ENCODE results near the gene VWA3A. TPM values are rescaled to one million over a fixed set of nuclear protein-coding genes. Genes with fewer than 3 reads are reported as not detected.
"Not testable (repeated sequence)": the region's sequence is repeated elsewhere in the genome, so short reads cannot be mapped to it uniquely, and the experiment has no call there.

Gene VWA3A
- total RNA-seq, 2 experiments from 2014 or later = 0.18 TPM; not detected in 1

DNA sequence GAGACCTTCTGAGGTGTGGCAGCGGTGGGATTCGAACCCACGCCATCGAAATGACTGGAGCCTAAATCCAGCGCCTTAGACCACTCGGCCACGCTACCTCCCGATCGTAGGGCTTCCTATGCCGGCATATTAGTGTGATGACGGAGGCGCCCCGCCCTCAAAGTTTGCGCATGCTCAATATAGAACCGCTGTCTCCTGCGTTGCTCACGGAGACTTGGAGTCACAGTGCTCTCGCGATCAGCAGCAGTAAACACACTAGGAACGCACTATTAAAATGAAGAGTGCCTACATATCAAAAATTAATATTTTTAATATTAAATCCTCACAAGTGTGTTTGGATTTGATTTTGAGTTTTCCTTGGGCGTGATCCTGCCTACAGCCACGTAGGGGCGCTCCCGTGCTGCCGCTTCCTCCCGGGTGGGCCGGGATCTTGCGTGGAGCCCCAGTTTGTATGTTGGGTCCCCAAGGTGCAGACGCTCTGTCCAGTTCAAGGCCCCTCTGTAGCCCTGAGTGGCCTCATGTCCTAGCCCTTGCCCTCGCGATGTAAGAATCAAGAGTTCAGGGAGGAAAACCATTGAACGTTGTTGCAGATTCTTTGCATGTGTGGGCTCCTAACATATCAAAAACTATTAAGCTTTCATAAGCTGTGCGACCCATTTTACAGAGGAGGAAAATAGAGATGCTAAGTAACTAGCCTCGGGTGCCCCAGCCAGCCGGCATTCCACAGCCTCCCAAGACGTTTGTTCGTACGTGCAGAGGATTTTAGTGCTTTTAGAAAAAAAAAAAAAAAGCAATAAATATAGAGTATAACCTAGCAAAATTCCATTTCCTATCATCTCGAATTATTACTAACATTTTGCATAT, 103.6 kb downstream of the VWA3A start:
- ChIA-PET POLR2A (no interaction called here), CTCF (interaction anchor here (0.6 to 22.2 kb wide), 20 partner anchors 8 to 492 kb away, joined by 3 to 355 read pairs (median 4); partner anchors contain the start of genes EEF2K and POLR3E)
- H3K27me3 Mint-ChIP-seq (ENCODE audit: low read depth) = no peaks in the 10 kb centered on the region
- peaks cover 6% of the 10 kb centered on the region for H3K36me3 Mint-ChIP-seq (ENCODE audit: low read depth)
- no peaks in the 10 kb centered on the region for H3K9me3 Mint-ChIP-seq (ENCODE audit: insufficient read depth)
- peak; percentile 35 for ATAC-seq
- peak; percentile 94 for DNase-seq
- peak overlapping the region; percentile 93 for H3K27ac Mint-ChIP-seq
- H3K4me3 Mint-ChIP-seq = peak overlapping the region; percentile 82
- H3K4me1 Mint-ChIP-seq (ENCODE audit: low read depth) = peaks cover 55% of the 10 kb centered on the region

- CTCF ChIA-PET = interaction anchor here (0.6 to 22.2 kb wide), 18 partner anchors 8 to 493 kb away, joined by 3 to 355 read pairs (median 3); partner anchors contain the start of gene POLR3E
- peak overlapping the region; percentile 82 for H3K4me3 Mint-ChIP-seq
- DNase-seq; H3K9me3 Mint-ChIP-seq (ENCODE audit: insufficient read depth); ATAC-seq; H3K36me3 Mint-ChIP-seq (ENCODE audit: low read depth); H3K27ac Mint-ChIP-seq; POLR2A ChIA-PET; H3K27me3 Mint-ChIP-seq (ENCODE audit: low read depth): not testable (repeated sequence)
- H3K4me1 Mint-ChIP-seq (ENCODE audit: low read depth) = peaks cover 55% of the 10 kb centered on the region
These were observed 104.3 kb downstream of the VWA3A start for GRCh38 chr16:22196559-22197168.

DNA sequence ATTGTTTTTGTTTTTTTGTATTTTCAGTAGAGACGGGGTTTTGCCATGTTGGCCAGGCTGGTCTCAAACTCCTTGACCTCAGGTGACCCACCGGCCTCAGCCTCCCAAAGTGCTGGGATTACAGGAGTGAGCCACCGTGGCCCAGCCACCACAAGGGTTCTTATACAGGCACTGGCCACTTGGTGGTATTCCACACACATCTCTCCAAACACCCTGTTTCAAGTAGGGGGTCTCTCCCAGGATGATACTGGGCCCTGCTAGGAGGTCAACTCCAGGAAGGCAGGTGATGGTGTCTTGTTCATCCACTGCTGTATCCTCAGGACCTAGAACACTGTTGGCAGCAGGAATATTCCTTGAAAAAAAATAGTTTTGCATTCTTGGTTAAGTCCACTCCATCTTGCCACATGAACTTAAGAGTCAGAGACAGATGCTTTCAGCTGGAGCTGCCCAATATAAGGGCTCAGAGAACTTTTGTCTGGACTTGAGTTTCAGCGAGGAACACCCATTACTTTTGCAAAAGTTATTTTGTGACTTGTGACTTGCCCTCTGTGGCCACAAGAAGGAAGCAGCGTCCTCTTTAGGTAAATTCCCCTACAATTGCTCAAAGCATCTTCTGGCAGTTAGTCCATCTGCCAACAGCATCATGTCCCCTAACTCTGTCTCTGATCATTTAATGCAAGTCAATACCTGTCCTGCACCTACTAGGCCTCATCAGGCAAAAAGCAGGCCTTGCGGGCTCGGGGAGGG, 106.4 kb downstream of the VWA3A start:
- DNase-seq (no peak), ATAC-seq (no peak)
- H3K9me3 Mint-ChIP-seq (ENCODE audit: insufficient read depth) = no peaks in the 10 kb centered on the region
- H3K27ac Mint-ChIP-seq = no peak overlapping the region
- ChIA-PET POLR2A (no interaction called here), CTCF (interaction anchor here (1.1 to 22.2 kb wide), 3 partner anchors 10 to 100 kb away, joined by 3 to 355 read pairs (median 8); partner anchors contain the start of gene POLR3E)
- peaks cover 35% of the 10 kb centered on the region for H3K4me1 Mint-ChIP-seq (ENCODE audit: low read depth)
- no peak overlapping the region for H3K4me3 Mint-ChIP-seq
- no peaks in the 10 kb centered on the region for H3K27me3 Mint-ChIP-seq (ENCODE audit: low read depth)
- H3K36me3 Mint-ChIP-seq (ENCODE audit: low read depth) = peaks cover 6% of the 10 kb centered on the region

DNA sequence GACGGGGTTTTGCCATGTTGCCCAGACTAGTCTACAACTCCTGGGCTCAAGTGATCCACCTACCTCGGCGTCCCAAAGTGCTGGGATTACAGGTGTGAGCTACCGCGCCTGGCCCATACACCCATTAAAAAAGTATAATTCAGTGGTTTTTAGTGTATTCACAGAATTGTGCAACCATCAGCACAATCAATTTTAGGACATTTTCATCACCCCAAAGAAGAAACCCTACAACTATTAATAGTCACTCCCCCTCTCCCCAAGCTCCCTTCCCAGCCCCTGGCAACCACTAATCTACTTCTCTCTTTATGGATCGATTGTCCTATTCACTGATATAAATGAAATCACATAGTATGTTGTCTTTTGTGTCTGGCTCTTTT, 109.9 kb downstream of the VWA3A start:
- no peaks in the 10 kb centered on the region for H3K36me3 Mint-ChIP-seq (ENCODE audit: low read depth)
- ChIA-PET CTCF (interaction anchor here (1.7 to 22.2 kb wide), 5 partner anchors 10 to 97 kb away, joined by 3 to 355 read pairs (median 4); partner anchors contain the start of gene POLR3E), POLR2A (interaction anchor here (1.6 kb wide), 1 partner anchor 10 kb away, joined by 6 read pairs; no protein-coding TSS in a partner anchor)
- DNase-seq (no peak), ATAC-seq (no peak)
- no peaks in the 10 kb centered on the region for H3K27me3 Mint-ChIP-seq (ENCODE audit: low read depth)
- H3K4me1 Mint-ChIP-seq (ENCODE audit: low read depth) = peaks cover 28% of the 10 kb centered on the region
- no peak overlapping the region for H3K4me3 Mint-ChIP-seq
- H3K9me3 Mint-ChIP-seq (ENCODE audit: insufficient read depth) = no peaks in the 10 kb centered on the region
- H3K27ac Mint-ChIP-seq = no peak overlapping the region

DNA sequence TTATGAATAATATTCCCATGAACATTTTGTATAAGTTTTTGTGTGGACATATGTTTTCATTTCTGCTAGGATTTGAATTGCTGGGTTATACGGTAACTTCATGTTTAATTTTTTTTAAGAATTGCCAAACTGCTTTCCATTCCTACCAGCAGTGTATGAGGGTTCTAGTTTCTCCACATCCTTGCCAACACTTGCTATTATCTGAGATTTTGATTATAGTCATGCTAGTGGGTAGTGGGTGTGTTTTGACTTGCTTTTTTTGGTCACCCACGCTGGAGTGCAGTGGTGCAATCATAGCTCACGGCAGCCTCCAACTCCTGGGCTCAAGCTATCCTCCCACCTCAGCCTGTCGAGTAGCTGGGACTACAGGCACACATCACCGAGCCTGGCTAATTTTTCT, 110.8 kb downstream of the VWA3A start:
- H3K27ac Mint-ChIP-seq = no peak overlapping the region
- H3K9me3 Mint-ChIP-seq (ENCODE audit: insufficient read depth) = no peaks in the 10 kb centered on the region
- H3K4me1 Mint-ChIP-seq (ENCODE audit: low read depth) = peaks cover 34% of the 10 kb centered on the region
- POLR2A ChIA-PET = no interaction called here
- no peak for DNase-seq
- CTCF ChIA-PET = interaction anchor here (0.7 to 22.2 kb wide), 5 partner anchors 14 to 96 kb away, joined by 3 to 355 read pairs (median 3); partner anchors contain the start of gene POLR3E
- no peak overlapping the region for H3K4me3 Mint-ChIP-seq
- no peaks in the 10 kb centered on the region for H3K36me3 Mint-ChIP-seq (ENCODE audit: low read depth)
- no peak for ATAC-seq
- no peaks in the 10 kb centered on the region for H3K27me3 Mint-ChIP-seq (ENCODE audit: low read depth)

DNA sequence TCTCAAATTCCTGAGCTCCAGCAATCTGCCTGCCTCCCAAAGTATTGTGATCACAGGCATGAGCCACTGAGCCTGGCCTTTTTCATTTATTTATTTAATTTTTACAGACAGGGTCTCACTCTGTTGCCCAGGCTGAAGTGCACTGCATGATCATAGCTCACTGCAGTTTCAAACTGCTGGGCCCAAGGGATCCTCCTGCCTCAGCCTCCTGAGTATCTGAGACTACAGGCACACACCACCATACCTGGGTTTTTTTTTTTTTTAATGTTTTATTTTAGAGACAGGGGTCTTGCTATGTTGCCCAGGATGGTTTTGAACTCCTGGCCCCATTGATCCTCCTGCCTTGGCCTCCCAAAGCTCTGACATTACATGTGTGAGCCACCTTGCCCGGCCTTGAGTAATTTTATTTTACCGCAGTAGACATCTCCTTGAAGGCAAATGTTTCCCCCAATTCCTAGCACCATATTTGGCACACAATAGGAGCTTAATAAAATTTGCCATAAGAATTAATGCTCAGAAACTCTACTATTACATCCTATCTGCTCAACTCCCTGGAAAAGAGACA, 111.8 kb downstream of the VWA3A start:
- H3K36me3 Mint-ChIP-seq (ENCODE audit: low read depth) = peaks cover 2% of the 10 kb centered on the region
- H3K9me3 Mint-ChIP-seq (ENCODE audit: insufficient read depth) = no peaks in the 10 kb centered on the region
- ATAC-seq (no peak), DNase-seq (no peak)
- POLR2A ChIA-PET = interaction anchor here (0.8 kb wide), 1 partner anchor 12 kb away, joined by 3 read pairs; no protein-coding TSS in a partner anchor
- H3K4me1 Mint-ChIP-seq (ENCODE audit: low read depth) = peaks cover 35% of the 10 kb centered on the region
- H3K27ac Mint-ChIP-seq = no peak overlapping the region
- CTCF ChIA-PET = interaction anchor here (0.6 to 22.2 kb wide), 8 partner anchors 8 to 95 kb away, joined by 3 to 355 read pairs (median 3); partner anchors contain the start of gene POLR3E
- H3K4me3 Mint-ChIP-seq = no peak overlapping the region
- H3K27me3 Mint-ChIP-seq (ENCODE audit: low read depth) = no peaks in the 10 kb centered on the region

- ATAC-seq = no peak
- H3K27me3 Mint-ChIP-seq (ENCODE audit: low read depth) = no peaks in the 10 kb centered on the region
- H3K9me3 Mint-ChIP-seq (ENCODE audit: insufficient read depth) = no peaks in the 10 kb centered on the region
- H3K4me1 Mint-ChIP-seq (ENCODE audit: low read depth) = peaks cover 38% of the 10 kb centered on the region
- H3K36me3 Mint-ChIP-seq (ENCODE audit: low read depth) = peaks cover 12% of the 10 kb centered on the region
- H3K4me3 Mint-ChIP-seq = peak overlapping the region; percentile 80
- peak overlapping the region; percentile 78 for H3K27ac Mint-ChIP-seq
- ChIA-PET CTCF (interaction anchor here (0.6 to 22.2 kb wide), 22 partner anchors 8 to 100 kb away, joined by 3 to 355 read pairs (median 4); partner anchors contain the start of gene POLR3E), POLR2A (interaction anchor here (0.6 to 2.1 kb wide), 7 partner anchors 10 to 253 kb away, joined by 3 to 15 read pairs (median 5); partner anchors contain the start of gene POLR3E)
- DNase-seq = no peak
These were observed 113.3 kb downstream of the VWA3A start for GRCh38 chr16:22205577-22206012.

- DNase-seq (peak; percentile 90), ATAC-seq (peak; percentile 94)
- POLR2A ChIA-PET = interaction anchor here (0.6 to 2.6 kb wide), 9 partner anchors 9 to 254 kb away, joined by 3 to 15 read pairs (median 5); partner anchors contain the start of gene POLR3E
- Mint-ChIP-seq H3K27ac (peak within 1 kb of the TSS; percentile 78), H3K4me1 (ENCODE audit: low read depth) (peaks cover 40% of the 10 kb centered on the region), H3K4me3 (peak within 1 kb of the TSS; percentile 80), H3K9me3 (ENCODE audit: insufficient read depth) (no peaks in the 10 kb centered on the region), H3K27me3 (ENCODE audit: low read depth) (no peaks in the 10 kb centered on the region), H3K36me3 (ENCODE audit: low read depth) (peaks cover 18% of the 10 kb centered on the region)
- CTCF ChIA-PET = interaction anchor here (0.6 to 22.2 kb wide), 21 partner anchors 10 to 100 kb away, joined by 3 to 355 read pairs (median 4); partner anchors contain the start of gene POLR3E
These were observed 113.9 kb downstream of the VWA3A start, which contains the start of gene EEF2K for GRCh38 chr16:22206013-22206841. Gene EEF2K, plus strand, starts transcription at chr16:22206278. Its CDS starts 19,452 bp downstream, at chr16:22225730.
